HG03575 (cell line): ENCODE results near the gene SNCAIP.

Experiments used
- ATAC-seq: cut with Tn5 transposase; IDR thresholded peaks from one replicate; pipeline ENCODE4 v1.9.1; 2021; ENCODE audit not compliant: unreplicated experiment, insufficient number of reproducible peaks, low FRiP score; ENCODE audit errors: extremely low read depth

SNCAIP gene

GRCh38 chr5:122412966-122413365, 100.9 kb downstream of the SNCAIP start:
- no peak for ATAC-seq

- ATAC-seq, result no peak
These were observed 101.7 kb downstream of the SNCAIP start for GRCh38 chr5:122413722-122414121.

GRCh38 chr5:122415030-122415800, 103.2 kb downstream of the SNCAIP start:
- peak; percentile 74 for ATAC-seq

- no peak for ATAC-seq
These were observed 103.7 kb downstream of the SNCAIP start for GRCh38 chr5:122415801-122416120.

GRCh38 chr5:122419142-122419894, 107.3 kb downstream of the SNCAIP start:
- ATAC-seq, result no peak

- no peak for ATAC-seq
These were observed 108.1 kb downstream of the SNCAIP start for GRCh38 chr5:122420091-122420490.

- ATAC-seq, result no peak
These were observed 108.7 kb downstream of the SNCAIP start for GRCh38 chr5:122420537-122421236.

- ATAC-seq, result peak; percentile 98
These were observed 109.5 kb downstream of the SNCAIP start for GRCh38 chr5:122421374-122422079.

GRCh38 chr5:122423221-122423620, 111.2 kb downstream of the SNCAIP start:
- no peak for ATAC-seq

- ATAC-seq, result no peak
These were observed 112.1 kb downstream of the SNCAIP start for GRCh38 chr5:122424132-122424531.

GRCh38 chr5:122426301-122426700, 114.3 kb downstream of the SNCAIP start:
- no peak for ATAC-seq

- no peak for ATAC-seq
These were observed 115.6 kb downstream of the SNCAIP start for GRCh38 chr5:122427621-122428020.

- no peak for ATAC-seq
These were observed 117.7 kb downstream of the SNCAIP start for GRCh38 chr5:122429545-122430318.

- no peak for ATAC-seq
These were observed 118.2 kb downstream of the SNCAIP start for GRCh38 chr5:122430319-122430586.

- ATAC-seq, result no peak
These were observed 119.3 kb downstream of the SNCAIP start for GRCh38 chr5:122431298-122431697.

- ATAC-seq, result no peak
These were observed 122.4 kb downstream of the SNCAIP start for GRCh38 chr5:122434205-122434970.

GRCh38 chr5:122435234-122435633, 123.2 kb downstream of the SNCAIP start:
- ATAC-seq, result no peak

GRCh38 chr5:122435761-122436160, 123.7 kb downstream of the SNCAIP start:
- no peak for ATAC-seq
